HG03432 (cell line): ENCODE measurements around the gene ZFYVE19.

Experiments used
- ATAC-seq: cut with Tn5 transposase; IDR thresholded peaks from one replicate; pipeline ENCODE4 v1.9.1; 2021; ENCODE audit warnings: mild to moderate bottlenecking, moderate library complexity; ENCODE audit not compliant: unreplicated experiment

Gene ZFYVE19

DNA sequence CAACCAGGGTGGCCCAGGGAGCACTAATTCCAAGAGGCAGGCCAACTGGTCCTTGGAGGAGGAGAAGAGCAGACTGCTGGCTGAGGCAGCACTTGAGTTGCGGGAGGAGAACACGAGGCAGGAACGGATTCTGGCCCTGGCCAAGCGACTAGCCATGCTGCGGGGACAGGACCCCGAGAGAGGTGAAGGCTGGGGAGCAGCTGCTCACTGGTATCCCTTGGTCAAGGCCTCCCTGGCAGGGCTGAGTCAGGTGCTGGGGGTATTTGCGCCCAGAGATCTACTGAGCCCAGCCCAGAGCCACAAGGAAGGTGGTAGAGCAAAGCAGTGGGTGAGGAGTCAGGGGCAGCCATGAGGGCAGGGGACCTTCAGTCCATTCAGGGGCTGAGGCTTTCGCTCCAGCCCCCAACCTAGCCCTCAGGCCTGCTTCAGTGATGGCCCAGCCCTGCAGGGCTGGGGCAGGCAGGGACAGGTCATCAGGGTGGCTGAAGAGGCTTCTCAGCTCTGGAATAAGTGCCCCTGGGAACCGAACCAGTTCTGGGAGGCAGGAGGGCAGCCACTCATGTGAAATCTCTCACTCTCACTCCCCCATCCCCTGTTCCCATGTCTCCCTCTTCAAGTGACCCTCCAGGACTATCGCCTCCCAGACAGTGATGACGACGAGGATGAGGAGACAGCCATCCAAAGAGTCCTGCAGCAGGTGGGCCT is 6.0 kb downstream of the ZFYVE19 start:
- no peak for ATAC-seq

DNA sequence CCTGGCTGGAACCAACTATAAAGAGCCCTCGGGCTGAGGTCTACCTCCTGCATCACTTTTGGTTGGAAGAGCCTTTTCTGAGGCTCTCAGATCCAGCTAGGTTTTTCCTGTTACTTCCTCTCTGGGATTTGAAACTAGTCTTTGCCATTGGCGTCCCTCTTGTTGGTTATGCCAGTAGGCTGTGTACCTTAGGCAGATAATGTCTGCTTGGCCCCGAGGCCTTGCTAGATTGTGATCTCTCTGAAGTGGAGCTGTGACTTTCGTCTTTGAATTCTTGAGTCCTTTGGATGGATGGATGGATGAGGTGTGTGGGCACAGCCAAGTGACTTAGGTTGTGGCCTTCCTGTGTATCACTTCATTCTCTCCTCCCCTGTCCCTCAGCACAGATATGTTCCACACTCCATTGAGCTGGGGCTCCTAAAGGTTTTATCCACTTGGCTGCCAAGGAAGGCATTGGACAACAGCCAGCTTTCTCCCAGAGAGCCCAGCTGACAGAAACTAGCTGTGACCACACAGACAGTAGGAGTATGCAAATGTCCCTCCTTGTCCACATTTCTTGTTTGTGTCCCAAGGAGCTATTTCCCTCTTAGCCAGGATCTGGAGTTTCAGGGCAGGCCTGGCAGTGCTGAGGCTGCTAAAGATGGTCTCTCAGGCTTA is 8.3 kb downstream of the ZFYVE19 start:
- no peak for ATAC-seq

DNA sequence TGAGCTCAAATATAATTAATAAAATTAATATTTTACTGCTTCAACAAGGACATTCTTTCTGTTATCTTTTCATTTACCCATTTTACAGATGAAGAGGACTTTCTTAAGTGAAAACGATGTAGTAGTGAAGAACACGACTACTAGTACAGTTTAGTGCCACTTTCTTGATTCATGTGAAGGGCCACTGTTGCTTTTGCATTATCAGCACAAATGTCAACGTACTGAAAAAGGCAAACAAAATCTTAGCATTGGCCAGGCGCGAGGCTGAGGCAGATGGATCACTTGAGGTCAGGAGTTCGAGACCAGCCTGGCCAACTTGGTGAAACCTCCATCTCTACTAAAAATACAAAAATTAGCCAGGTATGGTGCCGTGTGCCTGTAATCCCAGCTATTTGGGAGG is 12.2 kb downstream of the ZFYVE19 start:
- no peak for ATAC-seq

DNA sequence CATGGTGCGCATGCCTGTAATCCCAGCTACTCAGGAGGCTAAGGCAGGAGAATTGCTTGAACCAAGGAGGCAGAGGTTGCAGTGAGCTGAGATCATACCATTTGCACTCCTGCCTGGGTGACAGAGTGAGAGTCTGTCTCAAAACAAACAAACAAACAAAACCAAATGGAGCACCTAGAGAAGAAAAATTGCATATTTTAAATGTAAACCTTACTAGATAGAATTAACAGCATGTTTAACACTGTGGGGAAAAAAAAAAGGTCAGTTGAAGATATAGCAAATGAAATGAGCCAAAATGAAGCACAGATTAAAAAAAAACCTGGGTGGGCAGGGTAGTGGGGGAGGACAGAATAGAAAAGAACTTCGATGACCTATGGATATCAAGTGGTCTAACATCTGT is 14.3 kb downstream of the ZFYVE19 start:
- ATAC-seq = no peak

DNA sequence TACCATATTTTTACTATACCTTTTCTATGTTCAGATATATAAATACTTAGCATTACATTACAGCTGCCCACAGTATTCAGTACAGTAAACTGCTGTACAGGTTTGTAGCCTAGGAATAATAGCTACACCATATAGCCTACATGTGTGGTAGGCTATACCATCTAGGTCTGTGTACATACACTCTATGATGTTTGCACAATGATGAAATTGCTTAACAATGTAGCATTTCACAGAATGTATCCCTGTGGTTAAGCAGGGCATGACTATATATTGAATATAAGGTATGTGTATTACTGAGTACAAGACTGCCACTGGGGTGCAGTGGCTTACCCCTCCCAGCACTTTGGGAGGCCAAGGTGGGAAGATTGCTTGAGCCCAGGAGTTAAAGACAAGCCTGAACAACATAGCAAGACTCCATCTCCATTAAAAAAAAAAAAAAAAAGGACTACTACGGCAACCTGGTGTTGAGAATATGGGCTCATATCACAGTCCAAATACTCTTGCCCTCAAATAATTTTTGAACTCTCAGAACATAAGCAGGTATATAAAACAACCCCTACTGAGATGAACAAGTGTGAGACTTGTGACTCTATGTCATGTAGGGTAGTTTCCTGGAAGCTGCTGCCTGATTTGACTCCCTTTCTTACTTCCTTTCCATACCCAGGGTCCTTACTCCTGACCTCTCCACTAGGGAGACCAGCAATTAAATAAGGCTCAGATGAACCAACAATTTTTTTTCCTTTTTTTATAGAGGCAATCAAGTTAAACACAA is 16.9 kb downstream of the ZFYVE19 start:
- ATAC-seq = no peak

DNA sequence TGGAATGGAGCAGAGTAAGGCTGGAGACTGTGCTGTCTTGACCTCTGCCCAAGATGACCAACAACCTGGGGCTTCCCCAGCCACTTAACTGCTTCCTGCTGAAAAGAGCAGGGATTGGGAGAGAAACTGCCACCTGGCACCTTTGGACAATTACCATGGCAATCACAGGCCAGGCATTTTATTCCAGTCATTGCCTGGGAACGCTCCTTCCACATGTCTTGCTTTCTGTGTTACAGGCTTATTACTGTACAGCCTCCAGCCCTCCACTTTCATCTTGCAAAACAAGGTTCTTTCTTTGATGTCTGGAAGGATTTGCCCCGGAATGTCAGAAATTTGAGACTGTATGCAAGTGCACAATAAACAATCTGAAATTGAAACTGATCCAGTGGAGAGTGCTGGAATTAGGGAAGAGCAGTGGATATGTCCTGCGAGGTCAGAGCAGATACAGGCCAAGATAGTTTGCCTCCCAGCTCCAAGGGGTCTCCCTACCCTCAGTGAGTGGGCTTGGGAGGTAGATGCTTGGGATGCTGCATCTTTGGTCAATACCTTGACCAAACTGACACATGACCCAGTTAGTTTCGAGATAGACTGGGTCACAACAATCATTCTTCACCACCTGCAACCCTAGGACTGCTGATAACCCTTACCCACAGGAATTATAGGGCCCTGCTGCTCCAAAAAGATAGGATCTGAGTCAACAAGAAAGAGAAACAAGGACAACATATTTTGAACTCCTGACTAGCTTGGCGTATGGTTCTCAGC is 19.0 kb downstream of the ZFYVE19 start:
- ATAC-seq = no peak

DNA sequence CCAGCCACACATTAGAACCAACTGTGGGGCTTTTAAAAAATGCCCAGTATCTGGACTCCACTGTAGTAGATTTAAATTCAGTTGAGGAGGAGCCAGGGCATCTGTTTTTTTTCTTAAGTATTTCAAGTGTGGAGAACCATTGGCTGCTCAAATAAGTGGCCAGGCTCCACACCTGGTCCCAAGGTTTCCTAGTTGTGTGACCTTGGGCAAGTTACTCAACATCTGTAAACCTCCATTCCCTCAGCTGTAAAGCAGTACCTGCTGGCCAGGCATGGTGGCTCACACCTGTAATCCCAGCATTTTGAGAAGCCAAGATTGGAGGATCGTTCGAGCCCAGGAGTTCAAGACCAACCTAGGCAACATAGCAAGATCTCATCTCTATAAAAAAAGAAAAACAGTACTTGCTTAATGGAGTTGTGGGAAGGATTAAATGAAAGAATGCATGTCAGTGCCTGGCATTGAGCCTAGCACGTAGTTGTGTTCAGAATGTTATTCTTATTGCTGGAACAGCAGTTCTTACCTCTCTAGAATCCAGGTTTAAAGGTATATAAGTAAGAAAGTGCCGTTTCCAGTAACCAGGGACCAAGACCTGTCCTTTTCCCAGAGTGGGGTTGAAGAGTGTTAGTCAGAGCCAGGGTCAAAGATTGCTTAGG is 19.7 kb downstream of the ZFYVE19 start:
- no peak for ATAC-seq

DNA sequence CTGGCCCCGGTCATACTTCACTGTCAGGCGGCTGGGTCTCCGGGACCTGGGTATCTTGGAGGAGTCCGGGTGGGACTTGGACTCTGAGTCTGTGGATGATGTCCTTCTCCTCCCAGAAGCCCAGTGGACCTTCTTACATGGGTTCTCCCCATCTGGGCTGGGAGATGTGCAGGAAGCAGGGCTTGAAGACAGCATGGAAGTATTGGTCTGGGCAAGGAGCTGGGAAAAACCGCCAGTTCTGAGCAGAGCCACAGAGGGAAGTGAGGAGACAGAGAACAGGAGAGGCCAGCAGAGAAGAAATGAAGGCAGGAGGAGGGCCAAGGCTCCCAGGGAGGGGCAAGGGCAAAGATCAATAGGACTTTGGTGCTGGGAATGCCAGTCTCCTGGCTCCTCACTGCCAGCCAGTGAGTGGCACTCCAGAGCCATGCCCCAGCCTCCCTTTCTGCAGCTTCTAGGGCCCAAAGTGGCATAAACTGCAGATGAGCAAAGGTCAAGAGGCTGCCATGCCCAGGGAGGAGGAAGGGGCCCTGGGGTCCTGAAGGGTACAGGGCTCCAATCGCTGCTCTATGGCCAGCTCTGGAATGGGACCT is 21.7 kb downstream of the ZFYVE19 start, which contains the start of gene PPP1R14D:
Gene PPP1R14D, minus strand, starts transcription at position 262 of the 590 bp plus-strand sequence. Its CDS starts 67 bp downstream, at position 195.
- ATAC-seq = no peak

DNA sequence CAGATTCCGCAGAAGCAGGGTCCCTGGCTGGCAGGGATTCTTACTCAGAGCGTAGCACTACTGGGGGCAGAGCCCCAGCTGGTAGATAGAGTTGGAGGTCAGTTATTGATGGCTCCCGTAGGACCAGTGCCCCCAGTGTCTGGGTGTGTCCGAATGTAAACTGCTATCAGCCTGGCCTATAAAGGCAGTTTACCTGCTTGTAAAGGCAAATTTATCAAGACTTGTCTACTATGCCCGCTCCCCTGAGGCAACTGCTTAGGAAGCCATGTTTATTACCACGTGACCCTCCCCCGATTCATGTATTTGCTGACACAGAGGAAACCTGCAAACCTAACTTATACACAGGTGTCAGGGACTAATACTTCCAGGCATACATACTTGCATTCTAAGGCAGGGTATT is 22.2 kb downstream of the ZFYVE19 start:
- ATAC-seq = no peak

DNA sequence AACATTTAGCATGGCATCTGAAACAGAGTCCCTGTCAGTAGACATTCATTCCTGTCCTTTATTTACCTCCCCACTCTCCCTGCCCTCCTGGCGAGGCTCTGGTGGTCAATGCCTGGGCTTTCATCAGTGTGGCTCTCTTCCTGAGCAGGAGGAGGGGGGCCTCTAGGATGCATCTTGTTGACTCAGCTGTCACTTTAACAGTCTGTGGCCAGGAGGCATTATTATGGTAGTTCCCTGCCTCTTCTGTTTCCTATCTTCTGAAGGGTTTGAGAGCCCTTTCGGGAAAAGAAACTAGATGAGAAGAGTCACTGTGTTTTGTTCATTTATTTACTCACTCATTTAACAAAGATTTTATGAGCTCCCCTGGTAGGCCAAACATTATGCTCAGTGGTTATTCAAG is 24.0 kb downstream of the ZFYVE19 start:
- ATAC-seq = no peak

DNA sequence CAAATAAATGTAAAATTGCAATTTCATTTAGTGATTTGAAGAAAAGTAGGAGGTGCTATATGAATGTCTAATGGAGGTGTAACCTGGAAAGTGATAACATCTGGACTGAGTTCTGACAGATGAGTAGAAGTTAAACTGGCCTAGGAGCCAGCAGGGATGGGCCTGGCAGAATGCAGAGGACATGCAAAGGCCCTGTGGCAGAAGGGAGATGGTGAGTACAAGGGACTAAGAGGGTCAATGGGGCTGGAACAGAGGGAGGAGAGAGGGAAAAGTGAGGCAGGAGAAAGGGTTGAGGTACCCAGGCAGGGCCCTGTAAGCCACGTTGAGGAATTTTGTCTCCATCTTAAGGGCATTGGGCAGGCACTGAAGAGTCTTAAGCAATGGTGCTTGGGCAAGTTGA is 25.0 kb downstream of the ZFYVE19 start:
- ATAC-seq = no peak

DNA sequence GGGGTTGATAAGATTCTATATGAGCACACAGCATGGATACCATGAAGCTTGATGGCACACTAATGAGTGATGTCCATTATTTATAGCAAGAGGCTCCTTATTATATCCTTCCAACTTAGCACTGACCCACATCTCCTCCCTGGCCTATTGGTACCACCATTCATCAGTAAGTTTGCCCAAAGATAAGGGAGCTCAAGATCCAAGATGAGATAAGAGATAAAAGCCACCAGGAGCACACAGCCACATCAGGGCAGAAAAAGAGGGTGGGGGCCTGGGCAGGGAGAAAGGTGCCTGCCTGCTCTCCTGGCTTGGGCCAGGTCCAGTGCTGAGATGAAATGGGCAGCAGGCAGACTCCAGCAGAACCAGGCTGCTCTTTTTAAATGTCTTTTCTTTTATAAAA is 26.0 kb downstream of the ZFYVE19 start:
- no peak for ATAC-seq

DNA sequence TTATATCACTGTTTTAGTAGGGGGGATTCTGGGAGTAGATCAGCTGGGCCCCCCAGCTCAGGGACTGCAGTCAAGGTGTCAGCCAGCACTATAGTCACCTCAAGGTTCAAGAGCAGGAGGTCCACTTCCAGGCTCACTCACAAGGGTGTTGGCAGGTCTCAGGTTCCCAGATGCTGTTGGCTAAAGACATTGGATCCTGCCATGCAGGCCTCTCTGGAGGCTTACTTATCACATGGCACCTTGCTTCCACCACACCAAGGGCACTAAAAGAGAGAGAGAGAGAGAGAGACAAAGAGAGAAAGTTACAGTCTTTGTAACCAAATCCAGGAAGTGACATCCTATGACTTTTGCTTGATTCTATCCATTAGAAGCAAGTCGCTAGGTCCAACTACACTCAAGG is 29.1 kb downstream of the ZFYVE19 start:
- ATAC-seq = no peak

DNA sequence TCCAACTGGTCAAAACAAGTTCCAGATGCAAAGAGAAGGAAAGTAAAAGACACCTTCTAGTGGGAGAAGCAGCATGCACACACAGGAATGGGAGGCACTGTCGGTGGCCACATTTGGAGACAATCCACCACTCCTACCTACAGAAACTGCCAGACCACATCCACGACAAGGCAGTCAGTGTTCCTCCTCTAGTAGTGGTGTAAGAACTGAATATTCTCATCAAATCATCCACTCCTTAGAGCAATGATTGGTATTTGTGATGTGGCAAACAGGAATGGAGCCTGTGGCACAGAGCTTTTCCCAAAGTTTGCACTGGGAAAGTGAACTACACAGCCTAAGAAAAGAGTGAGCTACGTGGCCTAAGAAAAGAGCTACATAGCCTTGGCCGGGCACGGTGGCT is 31.9 kb downstream of the ZFYVE19 start:
- ATAC-seq = no peak

DNA sequence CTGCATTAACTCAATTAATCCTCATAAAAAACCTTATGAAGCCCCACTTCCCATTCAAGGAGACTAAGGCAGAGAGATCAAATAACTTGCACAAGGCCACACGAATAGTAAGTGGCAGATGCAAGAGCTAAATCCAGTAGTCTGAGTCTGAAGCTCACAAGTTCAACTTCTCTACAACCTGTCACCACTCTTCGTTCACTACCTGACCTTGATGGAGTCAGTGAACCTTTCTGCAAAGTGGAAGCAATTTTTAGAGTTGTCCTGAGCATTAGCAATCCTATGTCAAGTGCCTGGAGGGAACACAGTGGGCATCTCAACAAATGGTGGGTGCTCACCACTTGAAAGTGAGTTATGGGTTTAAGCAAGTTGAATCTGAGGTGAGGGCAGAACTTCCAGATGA is 34.9 kb downstream of the ZFYVE19 start:
- ATAC-seq = no peak

DNA sequence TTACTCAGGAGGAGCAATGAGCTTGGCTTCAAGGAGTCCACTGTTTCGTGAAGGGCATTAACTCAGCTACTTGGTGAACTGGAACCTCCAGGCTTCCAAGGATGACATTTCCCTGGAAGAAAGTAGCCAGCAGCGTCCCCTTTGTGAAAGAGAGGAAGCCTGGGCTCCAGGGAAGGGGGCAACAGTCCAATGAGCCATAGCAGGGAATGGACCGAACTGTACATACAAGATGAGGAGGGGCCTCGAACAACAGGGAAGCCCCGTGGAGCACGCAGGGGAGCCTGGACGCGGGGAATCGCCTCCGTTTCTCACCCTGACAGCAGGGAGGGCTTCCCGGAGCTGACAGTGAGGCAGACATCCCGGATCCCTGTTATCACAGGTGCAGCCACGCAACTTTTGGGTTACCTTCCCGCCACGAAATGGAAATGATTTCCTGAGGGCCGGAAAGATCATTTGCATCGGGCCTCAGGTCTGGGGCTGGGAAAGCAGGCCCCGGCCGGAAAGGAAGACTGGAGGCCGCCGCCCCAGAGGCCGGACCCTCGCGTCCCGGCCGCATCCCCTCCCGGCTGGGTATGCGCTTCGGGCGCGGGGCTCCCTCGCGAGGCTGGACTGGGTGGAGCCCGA is 36.5 kb downstream of the ZFYVE19 start:
- ATAC-seq = no peak

DNA sequence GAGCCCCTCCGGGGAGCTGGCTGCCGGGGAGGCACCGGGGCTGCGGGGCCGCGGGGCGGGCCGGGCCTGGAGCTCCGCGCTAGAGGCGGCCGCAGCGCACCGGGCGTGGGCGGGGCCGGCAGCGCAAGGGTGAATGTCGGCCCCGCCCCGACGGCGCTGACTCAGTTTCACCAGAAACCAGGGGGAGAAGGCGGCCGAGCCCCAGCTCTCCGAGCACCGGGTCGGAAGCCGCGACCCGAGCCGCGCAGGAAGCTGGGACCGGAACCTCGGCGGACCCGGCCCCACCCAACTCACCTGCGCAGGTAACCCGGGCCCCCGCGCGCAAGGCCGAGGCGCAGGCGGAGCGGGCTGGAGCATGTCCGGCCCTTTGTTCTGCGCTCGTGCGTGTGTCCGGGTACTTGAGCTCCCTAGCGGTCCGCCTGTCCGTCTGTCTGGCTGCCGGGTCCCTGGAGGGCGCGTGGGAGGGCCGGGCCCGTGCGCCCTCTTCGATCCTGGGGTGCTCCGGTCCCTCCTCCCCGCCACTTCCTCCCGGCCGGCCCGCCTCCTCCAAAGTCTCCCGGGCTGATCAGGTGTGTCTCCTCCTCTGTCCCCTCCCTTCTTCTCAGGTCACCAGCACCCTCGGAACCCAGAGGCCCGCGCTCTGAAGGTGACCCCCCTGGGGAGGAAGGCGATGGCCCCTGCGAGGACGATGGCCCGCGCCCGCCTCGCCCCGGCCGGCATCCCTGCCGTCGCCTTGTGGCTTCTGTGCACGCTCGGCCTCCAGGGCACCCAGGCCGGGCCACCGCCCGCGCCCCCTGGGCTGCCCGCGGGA is 37.2 kb downstream of the ZFYVE19 start, which contains the start of gene SPINT1:
Gene SPINT1, plus strand, starts transcription at position 164 of the 811 bp plus-strand sequence. Its CDS starts 507 bp downstream, at position 671.
- ATAC-seq = no peak

DNA sequence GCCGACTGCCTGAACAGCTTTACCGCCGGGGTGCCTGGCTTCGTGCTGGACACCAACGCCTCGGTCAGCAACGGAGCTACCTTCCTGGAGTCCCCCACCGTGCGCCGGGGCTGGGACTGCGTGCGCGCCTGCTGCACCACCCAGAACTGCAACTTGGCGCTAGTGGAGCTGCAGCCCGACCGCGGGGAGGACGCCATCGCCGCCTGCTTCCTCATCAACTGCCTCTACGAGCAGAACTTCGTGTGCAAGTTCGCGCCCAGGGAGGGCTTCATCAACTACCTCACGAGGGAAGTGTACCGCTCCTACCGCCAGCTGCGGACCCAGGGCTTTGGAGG is 37.8 kb downstream of the ZFYVE19 start:
- no peak for ATAC-seq

DNA sequence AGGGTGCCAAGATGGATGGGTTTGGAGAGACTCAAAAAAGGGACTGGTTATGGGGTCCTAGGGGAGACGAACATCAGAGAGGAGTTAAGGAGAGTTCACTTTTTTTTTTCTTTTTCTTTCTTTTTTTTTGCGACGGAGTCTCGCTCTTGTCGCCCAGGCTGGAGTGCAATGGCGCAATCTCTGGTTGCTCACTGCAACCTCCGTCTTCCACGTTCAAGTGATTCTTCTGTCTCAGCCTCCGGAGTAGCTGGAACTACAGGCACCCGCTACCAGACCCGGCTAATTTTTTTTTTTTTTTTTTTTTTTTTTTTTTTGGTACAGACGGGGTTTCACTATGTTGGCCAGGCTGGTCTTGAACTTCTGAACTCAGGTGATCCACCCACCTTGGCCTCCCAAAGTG is 38.1 kb downstream of the ZFYVE19 start:
- no peak for ATAC-seq
